Suppressor macrophage treated with lipopolysaccharide for 4 hours (primary cell): Measurements from ENCODE around the gene GPR21.
A peak's percentile ranks its signal among the peaks of the same experiment; 100 is the strongest.

Source experiments
- DNase-seq: peaks from one replicate; pipeline ENCODE4 v3.0.0-alpha.2; 2020

GPR21 gene

DNA sequence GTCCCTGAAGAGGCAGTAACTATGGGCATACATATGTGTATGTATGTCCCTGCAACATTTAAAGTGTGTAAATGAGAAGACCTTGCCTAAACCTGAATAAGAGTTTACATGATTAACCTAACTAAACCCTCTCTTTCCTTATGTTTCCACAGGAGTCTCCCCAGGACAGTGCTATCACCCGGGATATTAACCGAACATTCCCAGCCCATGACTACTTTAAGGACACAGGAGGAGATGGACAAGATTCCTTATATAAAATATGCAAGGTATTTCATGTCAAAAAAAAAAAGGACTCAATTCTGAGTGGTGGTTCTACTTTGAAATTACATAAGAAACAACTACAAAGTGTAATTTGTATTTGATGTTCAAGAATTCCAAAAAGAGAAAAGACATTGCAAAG is 31.7 kb downstream of the GPR21 start:
- DNase-seq = no peak

DNA sequence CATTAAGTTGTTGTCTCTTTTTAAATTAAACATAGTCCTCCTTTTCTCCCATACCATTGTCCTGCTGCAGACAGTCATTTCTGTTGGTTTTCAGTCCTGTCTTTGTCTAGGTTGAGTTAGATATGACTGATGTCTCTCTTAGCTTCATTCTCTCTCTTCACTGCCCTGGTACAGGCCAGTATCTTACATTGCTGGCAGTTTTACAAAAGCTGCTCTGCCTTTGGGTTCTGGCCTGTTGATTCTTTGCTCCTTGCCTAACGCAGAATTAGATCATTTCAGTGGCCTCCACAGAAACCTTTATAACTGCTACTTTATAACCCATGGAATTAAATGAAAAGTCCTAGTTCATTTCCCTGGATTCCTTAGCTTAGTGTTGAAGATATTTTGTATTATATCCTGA is 33.7 kb downstream of the GPR21 start:
- no peak for DNase-seq

DNA sequence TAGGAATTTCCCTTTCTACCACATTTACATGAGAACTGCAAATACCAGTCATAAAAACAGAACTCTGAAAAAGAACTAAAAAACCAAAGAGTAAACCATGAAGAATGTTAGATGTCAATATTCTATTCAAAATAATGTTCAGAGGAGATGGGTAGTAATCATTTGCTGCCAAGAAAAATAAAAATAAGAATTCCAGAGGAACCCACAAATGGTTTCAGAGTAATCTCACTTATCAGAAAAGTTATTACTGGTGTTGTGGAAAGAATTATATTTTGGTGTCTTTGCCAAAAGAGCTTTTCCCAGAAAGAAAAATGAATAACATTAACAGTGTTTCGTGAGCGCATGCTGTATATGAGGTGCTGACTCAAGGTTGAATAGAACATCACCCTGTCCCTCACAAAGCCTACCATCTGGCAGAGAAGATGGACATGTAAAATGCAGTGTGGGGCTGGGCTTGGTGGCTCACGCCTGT is 35.6 kb downstream of the GPR21 start:
- no peak for DNase-seq

DNA sequence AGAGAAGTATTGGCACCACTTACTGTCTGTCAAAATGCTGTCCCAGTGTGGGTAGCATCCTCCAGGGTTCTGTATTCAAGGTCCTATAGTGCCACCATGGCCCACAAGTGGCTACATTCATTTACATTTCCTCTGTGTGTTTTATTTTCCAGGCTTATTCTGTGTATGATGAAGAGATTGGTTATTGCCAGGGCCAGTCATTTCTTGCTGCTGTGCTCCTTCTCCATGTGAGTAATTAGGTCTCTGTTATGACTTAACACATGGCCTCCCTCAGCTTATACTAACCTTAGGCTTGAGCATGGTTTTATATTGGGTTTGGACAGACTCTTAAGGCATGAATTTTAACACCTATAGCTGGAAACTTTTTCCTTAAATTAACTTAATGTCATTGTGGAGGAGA is 36.7 kb downstream of the GPR21 start:
- DNase-seq = no peak

DNA sequence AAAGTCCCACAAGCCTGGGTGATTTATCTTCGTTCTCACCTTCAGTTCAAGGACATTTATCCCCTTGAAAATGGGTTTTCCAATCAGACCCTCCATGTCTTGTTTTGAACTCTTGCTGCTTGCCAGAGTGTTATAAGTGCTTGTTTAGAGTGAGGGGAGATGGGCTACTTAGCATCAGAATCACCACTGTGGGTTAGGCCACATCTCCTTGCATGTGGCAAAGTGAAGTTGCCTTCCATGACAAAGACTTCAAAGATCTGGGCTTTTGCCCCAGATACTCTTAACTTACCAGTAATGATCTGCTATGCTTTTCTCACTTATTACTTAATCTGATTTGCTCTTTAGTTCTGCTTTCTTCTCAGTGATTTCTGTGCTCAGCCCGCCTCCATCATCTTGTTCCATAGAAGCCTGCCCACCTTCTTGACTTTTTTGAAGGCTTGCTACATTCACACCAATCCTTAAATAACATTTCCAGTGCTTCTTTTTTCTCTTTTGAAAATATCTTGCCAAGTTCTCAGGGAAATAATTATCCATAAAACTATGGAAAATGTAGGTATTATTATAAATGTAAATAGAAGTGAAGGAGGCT is 39.0 kb downstream of the GPR21 start:
- no peak for DNase-seq

DNA sequence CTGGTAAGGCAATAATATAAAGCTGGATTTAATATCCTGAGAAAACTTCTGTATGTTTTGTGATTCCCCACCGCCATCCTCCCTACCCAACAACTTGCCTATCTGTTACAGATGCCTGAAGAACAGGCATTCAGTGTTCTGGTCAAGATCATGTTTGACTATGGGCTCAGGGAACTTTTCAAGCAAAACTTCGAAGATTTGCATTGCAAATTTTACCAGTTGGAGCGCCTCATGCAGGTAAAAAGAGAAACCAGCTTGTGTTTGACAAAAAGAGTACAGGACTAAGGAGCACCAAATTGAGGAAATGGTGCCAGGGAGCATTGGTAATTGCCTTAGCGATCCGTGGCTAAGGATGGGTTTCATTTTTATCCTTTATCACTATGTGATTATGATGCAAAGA is 40.0 kb downstream of the GPR21 start:
- DNase-seq = no peak

DNA sequence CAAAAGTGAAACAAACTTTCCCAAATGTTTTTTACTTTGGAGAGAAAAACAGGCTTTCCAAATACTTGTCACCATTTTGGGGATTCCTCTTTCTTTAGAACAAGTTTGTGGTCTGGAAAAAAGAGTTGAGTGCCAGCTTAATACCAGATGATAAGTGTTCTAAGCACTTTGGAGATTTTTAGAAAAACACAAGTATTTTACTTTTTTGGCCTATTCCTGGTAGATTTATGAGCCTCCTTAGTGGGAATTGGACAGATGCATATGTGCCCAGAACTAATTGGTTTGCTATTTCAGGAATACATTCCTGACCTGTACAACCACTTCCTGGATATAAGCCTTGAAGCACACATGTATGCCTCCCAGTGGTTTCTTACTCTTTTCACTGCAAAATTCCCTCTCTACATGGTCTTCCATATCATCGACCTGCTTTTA is 40.5 kb downstream of the GPR21 start:
- DNase-seq = peak; percentile 8

DNA sequence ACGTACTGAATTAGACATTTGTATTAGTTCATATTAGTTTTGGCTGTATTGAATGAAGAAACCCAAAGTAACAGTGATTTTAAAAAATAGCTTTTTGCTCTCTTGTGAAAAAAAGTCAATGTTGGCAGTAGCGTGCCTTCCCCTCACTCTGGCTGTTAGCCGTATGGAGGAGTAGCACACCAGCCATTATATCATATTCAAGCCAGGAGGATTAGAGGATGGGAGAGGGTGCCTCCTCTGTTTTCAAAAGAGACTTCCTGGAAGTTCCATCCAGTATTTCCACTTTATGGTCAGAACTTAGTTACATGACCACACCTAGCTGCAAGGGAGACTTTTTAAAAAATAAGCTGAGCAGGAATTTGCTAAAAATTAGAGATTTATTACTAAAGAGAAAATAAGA is 41.2 kb downstream of the GPR21 start:
- DNase-seq = no peak

DNA sequence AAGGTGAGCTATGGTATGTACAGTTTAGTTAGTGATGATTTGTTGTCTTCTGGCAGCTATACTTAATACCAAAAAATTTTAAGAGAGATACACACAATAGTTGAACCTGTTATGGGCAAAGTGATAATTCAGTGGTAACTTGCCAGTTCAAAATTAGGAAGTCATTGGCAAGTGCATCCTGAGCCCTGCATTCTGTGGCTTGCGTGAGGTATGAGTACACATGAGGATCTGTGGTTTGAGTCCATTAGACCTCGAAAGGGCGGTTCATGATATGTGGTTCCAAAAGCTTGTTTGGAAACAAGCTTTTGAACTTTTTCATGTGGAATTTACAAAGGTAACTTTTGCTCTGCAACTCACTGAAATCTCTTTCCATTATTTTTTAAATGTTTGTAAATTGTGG is 47.0 kb downstream of the GPR21 start:
- no peak for DNase-seq

DNA sequence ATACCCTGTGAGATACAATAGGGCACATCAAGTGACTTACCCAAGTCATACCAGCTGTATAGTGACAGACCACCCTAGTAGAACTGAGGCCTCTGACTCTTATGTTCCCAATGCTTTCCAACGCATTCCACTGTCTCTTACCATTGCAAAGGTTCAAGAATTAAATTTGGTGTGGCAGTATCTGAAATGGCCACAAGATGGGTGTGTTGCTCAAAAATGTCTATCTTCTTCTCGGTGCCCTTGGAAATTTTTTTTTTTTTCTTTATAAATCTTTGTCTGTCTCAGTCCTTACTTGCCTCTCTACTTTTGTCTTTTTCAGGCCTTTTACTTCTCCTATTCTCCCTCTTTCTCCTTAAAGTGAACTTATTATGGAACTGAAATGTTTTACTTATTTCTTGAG is 48.4 kb downstream of the GPR21 start:
- peak; percentile 21 for DNase-seq

DNA sequence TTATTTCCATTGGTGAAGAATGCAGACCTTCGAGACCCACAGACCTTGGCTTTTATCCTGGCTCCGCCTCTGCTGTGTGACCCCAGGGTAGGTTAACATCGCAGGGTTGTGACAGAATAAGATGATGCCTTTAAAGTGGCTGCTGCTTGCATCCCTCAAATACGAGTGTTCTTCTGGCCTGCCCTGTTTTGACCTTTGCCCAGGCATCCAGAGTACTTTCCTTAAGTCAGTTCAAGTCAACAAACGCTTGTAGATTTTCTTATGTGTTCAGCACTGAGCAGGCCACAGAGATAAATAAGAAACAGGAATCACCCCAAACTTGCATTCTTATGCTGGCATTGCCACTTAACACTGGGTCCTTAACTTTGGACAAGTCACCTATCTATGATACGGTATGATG is 50.2 kb downstream of the GPR21 start:
- DNase-seq = no peak

DNA sequence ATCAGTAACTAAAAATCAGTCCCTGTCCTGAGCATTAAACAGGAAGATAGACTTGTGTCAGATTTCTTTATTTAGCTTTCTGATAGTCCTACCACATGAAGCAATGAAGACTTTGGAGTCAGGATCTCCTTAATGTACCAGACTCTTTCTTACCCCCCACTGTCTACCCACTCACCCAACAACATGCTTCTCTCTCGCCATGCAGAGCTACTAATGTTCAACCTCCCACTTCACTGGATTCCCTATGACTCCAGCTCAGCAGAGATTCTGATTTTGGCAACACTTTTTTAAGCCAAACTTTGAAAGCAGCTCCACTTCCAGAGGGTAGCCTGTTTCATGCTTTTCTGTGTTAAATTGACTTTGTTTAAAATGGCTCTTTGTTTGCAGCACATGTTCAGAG is 50.8 kb downstream of the GPR21 start:
- DNase-seq = no peak
